GM04504 (cell line): ENCODE results near the gene MFAP2.
"Not testable (repeated sequence)": the region's sequence is repeated elsewhere in the genome, so short reads cannot be mapped to it uniquely, and the experiment has no call there.

Experiments
- DNase-seq: peaks from one replicate; pipeline ENCODE4 v3.0.0-alpha.2; 2012; ENCODE audit warnings: low read depth

The MFAP2 gene

DNA sequence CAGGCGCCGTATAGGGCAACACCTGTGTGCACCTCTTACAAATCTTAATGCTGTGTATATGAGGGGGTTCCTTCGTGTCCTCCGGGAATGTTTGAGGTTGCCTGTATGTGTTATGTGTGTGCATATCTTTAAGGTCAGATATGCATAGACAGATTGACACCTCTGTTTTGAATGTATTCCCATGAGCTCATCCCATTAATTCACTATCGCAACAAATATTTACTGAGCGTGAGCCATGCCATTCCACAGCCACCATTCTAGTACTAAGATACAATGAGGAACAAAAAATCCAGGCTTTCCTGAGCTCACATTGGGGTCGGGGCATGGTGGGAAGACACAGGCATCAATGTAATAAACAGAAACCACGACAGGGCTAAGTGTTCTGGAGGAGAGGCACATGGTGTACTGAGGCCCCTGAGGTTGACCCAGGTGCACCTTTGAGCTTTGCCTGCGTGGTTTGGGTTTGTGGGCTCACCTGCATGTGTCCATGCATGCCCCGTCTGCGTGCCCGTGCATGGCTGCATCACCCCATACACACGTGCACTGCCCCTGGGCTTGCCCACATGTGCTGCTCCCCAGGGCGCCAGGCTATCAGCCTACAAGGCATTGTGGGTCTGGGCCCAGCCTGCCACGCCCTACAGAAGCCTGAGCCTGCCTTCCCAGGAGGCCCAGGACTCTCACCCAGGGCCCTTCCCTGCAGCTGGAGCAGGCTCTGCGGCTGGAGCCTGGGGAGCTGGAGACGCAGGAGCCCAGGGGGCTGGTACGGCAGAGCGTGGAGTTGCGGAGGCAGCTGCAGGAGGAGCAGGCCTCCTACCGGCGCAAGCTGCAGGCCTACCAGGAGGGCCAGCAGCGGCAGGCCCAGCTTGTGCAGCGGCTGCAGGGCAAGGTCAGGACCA is 51.0 kb downstream of the MFAP2 start:
- not testable (repeated sequence) for DNase-seq

DNA sequence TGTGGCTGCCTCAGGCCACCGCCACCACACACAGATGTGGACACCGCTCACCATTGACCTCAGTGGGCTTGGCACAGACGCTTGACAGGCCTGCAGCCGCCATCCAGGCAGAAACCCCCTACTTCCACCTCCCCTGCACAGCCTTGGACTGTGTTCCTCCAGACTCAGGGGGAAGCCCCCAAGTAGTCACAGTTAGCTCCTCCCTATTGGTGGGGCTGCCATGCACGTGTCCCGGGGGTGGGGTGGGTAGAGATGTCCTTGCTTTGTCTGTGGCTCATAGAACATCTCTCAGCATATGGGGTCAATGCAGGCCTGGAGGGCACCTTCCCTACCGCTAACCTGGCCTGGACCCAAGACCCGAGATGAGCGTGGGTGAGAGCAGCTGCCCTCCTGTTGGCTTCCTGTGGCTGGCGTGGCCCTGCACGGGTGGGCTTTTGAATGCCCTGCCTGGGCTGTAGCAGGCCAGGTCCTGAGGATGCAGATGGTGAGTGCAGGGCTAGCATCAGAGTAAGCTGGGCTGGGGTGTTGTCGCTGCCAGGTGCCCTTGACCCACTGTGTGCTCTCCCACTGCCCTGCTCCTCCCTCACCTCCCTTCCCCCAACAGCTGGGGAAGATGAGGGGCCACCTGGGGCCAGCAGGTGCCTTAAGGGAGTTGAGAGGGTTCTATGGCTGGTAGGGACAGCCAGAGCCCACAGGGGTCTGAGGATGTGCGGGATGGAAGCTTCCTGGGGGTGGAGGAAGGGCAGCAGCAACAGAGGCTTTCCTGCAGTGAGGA is 52.5 kb downstream of the MFAP2 start:
- no peak for DNase-seq

DNA sequence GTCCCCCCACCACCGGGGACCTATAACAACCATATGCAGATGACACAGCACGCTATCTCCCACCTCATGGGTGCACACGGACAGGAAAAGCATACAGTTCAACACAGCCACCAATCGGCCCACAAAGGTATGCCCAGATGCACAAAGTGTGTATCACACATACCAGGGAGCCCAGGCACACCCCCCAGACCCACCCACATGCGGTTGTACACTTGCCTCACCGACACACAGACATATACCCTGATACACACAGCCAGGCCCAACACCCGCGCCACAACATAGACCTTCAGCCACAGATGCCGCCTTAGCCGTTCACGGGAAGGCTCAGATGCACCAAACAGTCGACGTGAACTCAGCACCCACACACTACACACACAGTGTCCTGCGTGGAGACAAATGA is 53.2 kb downstream of the MFAP2 start:
- no peak for DNase-seq

DNA sequence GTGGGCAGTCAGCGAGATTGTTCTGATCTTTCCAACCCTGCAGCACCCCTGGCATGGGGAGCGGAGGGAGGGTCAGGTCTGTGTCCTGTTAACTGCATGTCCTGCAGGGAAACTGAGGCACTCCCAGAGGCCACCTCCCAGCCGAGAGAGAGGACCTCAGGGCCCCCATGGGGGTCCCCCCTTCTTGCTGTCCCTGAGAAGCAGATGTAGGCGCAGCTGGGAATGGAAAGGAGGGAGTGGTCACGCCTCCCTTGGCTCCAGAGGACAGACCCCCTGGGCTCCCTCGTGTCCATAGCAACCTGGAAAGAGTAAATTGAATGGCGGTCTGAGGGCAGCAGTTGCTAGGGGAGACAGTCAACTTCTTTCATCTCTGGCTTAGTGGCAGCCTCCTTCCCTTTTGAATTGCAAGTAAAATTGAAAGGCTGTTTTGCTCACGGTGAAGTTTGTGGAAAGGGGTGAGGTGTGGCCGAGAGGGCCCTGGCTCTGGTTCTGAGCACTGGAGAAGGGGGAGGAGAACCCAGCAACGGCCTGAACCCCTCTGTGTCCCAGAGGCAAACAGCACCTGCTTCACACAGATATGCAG is 53.8 kb downstream of the MFAP2 start:
- DNase-seq = no peak

DNA sequence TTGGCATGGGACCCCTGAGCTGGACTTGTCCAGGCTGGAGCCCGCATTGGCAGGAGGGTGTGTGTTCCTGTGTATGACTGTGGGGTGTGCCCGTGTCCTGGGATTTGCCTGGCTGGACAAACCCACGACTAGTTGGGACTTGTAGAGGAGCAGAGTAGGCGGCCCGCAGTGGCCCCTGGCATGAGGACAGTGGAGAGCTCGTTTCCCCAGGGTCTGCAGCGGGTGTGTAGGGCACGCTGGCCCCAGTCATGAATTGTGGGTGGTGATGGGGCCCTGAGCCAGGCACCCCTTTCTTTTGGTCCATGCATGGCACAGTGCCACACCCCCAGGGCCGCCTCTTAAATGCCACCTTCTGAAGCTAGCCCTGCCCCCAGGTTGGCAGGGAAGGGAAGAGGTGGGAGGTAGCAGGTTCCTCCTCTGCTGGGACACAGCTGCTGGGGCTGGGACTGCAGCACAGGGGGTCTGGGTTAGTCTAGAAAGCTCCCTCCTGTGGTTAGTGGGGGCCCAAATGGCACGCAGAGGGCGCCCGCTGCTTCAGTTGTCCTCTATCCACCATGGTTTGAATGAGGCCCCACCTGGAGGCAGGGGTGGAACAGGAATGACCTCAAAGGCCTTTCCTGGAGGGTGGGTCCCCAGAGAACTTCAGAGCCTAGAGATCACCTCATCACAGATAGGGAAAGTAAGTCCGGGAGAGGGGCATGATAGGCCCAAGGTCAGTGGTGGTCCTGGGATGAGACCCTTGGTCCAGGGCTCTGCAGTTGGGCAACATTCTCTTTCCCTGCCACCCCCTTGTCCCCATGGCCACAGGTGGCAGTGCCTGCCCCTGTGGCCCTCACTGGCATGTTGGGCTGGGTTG is 54.6 kb downstream of the MFAP2 start:
- no peak for DNase-seq

- no peak for DNase-seq
Observed at GRCh38 chr1:16924919-16925477, 55.4 kb downstream of the MFAP2 start.
